Kidney tubule cell (primary cell): ENCODE results near the gene FOCAD.
A peak's percentile ranks its signal among the peaks of the same experiment; 100 is the strongest.
"Not testable (repeated sequence)": the region's sequence is repeated elsewhere in the genome, so short reads cannot be mapped to it uniquely, and the experiment has no call there.

Experiments
- DNase-seq: peaks from one replicate; pipeline ENCODE4 v3.0.0-alpha.2; 2018; ENCODE audit warnings: low spot score

Gene FOCAD, protein sequence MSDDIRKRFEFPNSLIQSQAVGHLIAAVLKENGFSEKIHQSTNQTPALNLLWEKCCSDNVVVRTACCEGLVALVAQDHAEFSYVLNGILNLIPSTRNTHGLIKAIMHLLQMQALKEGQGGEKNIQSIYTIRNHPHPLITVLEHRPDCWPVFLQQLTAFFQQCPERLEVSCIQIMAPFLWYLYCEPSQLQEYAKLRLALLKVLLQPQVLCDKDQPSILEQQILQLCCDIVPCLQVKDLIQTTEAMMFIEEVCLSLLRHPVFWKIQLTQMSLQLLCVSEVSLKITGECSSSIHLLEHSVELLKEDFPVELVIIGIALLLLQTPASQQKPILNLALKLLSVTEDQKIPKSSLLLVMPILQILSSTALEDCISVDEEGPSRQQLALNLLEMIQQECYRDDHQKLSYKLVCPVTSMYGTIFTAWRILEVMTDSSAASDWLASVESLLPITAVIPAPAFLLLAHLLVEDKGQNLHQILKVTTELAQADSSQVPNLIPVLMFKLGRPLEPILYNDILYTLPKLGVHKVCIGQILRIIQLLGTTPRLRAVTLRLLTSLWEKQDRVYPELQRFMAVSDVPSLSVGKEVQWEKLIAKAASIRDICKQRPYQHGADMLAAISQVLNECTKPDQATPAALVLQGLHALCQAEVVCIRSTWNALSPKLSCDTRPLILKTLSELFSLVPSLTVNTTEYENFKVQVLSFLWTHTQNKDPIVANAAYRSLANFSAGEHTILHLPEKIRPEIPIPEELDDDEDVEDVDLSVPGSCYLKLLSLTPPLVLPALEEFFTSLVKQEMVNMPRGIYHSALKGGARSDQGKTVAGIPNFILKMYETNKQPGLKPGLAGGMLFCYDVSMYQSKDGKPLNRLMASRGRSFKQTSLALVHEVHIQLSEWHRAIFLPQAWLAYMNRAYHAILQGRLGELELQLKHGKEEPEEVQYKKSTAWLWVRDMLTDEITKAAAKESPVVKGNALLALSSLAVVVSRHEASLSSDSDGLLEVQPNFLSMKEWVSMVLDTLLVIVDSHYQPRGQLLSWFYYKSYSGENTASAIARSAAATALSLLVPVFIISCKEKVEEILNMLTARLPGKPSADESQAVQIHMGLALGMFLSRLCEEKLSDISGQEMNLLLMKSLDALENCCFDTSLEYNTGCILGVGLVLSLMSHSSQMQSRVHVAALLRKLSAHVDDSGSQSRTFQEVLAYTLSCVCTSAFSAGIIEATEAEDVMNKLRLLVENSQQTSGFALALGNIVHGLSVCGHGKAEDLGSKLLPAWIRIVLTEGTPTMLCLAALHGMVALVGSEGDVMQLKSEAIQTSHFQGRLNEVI (N-terminal part only)

DNA sequence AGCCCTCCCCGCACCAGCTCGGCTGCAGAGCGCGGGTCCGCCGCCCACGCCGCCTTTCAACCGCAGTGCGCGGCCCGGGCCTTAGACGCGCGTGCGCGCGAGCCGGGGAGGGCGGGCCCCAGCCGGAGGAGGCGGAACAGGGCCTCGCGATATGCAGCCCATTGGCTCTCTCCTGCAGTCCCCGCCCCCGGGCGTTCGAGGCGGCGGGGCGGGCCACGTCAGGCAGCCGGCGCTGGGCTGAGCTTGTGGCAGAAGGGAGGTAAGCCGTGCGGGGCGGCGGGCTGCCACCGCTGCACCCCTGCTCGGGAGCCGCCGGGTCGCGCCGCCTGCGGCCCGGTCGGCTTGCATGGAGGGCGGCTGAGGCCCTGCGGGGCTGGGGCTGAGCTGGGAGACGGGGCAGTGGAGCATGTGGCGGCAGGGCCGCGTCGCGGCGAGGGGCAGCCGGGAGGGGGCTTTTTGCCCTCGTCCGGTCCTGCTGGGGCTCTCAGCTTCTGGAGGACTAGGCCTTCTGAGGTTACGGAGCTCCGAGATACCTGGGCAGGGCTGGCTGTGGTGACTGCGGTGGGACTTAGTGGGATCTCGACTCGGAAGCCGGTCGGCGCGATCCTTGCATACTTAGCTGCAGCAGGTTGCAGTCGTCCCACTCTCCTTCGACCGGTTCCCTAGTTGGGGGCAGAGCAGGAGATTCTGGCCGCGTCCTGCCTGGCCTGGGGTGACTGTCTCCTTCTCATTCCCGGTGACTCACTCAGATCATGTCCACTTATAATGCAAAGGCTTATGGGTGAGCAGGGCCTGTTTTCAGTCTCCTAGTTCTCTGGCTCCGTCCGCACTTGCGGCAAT, at the start of gene FOCAD:
Gene FOCAD, plus strand, starts transcription at position 225 of the 840 bp plus-strand sequence. CDS start 31,095 bp downstream, outside the sequence.
- DNase-seq: peak; percentile 96

DNA sequence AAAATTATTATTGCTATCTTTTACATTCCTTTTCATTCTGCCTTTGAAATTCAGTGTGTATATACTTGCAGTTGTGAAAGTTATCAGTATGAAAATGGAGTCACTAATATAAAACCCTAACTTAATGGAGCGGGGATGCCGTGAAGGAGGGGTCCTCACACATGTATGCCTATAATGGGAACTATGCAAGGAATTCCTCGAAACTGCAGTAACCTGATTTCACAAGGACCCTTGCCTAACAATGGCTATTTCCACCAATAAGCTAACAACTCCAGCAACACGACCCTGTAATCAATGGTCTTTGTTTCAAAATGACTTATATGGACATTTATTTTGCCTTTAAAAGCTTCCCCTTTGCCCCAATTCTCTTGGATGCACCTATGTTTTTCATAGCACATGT, 49.2 kb upstream of the FOCAD start:
- no peak for DNase-seq

DNA sequence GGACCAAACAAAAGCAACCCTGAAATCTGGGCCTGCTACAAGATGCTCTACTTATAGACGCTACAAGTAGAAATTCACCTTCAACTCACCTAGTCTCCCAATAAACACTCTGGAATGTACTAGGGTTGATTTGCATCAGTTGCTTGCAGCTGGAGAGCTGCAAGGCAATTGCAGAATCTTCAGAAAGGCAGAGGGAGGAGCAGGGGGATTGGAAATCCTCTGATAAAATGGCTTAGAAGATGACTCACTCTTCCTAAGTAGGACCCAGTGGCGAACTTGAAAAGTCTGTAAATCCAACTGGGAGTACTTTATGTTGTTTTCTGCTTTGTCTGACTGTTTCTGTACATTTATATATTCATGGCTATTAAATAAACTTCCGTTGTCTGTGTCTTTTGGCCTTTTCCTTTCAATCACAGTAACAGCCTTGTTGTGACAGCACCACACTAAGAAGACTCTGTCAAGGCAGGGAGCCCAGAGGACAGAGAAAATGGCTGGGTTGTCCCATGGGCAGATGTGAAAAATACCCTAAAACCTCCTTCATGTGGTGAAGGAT, 47.1 kb upstream of the FOCAD start:
- no peak for DNase-seq

DNA sequence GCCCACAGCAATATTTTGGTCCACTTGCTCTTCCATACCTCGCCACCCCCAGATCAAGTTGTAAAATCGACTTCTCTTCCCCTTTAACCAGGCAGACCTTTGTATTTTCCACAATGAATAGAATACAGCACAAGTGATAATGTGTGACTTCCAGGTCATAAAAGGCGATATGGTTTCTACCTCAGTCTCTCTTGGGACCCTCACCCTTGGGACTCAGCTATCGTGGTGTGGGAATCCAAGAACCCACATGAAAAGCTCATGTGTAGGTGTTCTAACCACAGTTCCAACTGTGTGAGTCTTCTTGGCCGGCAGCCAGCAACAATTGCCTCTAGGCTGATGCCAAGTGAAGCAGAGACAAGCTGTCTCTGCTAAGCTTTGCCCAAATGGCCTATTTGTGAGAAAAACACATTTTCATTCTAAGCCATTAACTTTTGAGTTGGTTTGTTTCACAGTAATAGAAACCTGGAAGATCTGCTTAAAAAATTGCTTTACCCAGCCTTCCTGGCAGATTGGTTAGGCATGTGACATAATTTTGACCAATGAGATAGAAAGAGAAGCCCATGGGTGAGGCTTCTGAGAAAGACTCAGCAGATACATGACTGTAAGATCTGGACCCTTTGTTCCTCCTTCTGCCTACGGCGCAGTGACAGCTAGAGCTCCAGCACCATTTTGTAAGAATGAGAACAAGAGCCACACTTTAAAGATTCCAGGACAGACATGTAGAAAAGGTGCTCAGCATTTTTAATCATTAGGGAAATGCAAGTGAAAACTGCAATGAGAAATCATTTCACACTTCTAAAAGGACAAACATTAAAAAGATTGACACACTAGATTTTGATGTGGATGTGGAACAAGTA, 43.5 kb upstream of the FOCAD start:
- DNase-seq: peak; percentile 81

DNA sequence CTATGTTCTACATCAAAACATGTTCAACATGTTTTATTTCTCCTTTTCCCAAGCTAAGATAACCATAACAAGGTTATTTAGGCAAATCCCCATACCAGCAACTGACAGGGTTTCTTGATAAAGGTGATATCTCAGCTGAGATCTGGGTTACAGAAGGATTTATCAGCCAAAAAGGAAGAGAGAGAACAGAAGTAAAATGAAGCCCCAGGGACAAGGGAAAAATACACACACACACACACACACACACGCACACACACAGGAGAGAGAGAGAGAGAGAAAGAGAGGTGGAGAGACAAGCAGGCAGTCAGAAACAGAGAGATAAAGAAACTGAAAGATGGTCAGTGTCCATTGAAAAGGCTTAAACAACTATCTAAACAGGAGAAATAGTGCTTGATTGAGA, 42.0 kb upstream of the FOCAD start:
- no peak for DNase-seq

DNA sequence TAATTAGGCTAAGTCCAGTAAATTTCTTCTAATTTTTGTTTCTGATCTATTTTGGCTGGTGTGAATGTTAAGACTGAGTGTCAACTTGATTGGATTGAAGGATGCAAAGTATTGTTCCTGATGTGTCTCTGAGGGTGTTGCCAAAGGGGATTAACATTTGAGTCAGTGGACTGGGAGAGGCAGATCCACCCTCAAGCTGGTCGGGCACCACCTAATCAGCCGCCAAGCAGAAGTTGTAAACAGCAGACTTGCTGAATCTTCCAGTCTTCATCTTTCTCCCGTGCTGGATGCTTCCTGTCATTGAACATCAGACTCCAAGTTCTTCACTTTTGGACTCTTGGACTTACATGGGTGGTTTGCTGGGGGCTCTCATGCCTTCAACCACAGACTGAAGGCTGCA, 40.4 kb upstream of the FOCAD start:
- DNase-seq: no peak

DNA sequence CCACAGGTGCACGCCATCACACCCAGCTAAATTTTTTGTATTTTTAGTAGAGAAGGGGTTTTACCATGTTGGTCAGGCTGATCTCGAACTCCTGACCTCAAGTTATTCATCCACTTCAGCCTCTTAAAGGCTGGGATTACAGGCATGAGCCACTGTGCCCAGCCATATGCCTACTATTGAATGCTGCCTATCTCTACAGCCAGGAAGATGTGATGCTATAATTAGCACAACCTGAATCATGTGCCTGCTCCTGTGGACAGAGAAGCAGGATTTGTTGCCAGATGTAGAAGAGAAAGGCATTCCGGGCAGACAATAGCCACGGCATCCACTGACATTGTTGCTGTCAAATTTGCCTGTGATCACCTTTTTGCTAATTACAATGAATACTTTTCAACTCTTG, 37.4 kb upstream of the FOCAD start:
- no peak for DNase-seq

DNA sequence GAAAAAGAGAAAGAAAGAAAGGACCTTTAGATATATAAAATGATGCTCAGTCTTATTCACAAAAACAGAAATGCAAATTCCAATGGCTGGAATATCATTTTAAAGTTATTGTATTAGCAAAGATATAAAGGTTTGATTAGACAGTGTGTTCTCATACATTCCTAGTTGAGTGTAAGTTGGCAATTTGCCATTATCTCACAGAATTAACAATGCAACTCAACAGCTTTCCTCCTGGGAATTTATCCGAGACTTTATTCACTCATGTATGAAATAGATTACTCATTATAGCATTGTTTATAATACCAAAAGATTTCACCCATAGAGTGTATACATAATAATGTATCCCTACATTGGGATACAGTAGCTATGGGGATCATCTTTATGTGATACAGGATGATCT, 34.7 kb upstream of the FOCAD start:
- no peak for DNase-seq

DNA sequence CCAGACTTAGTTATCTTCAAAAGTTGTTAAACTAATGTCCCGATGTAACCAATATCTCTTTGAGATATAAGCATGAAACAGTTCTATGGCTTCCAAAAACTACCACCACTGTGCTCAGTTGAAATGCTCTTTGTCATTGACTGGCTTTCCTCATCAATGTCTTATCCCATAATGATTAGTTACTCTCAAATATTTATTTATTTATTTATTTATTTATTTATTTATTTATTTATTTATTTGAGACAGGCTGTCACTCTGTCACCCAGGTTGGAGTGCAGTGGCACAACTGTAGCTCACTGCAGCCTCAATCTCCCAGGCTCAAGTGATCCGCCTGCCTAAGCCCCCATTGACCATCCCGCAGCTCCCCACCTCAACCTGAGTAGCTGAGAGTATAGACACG, 33.7 kb upstream of the FOCAD start:
- no peak for DNase-seq

DNA sequence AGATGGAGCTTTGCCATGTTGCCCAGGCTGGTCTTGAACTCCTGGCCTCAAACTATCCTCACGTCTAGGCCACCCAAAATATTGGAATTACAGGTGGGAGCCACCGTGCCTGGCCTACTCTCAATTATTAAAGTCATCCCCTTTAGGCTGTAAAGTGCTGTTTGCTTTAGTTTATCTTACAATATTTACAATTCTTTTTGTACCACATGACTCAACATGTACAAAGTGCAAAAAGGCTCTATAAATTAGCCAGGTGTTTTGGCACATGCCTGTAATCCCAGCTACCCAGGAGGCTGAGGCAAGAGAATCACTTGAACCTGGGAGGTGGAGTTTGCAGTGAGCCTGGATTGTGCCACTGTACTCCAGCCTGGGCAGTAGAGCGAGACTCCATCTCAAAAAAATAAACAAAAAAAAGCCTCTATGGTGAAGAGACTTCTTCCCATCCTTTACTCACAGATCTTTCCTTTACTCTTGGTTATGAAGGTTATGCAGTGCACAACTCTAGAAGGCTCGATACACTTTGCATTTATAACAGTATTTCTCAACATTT, 33.2 kb upstream of the FOCAD start:
- DNase-seq: no peak

DNA sequence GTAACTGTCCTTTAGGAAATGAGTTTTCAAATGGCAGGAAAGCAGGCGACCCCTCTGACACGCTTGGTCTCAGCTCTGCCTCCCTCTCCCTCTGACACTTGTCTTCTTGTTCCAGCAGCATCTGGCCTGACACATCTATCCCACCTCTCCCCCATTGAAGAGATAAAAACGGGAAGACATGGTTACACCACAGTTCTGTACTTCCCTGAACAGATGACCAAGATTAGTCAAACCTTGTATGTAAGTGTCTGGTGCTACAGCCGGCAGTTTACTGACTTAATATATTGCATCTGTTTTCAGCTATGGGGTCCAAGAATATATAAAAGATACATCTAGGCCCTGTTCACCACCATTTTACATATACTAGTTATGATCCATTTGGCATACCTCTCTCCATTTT, 32.1 kb upstream of the FOCAD start:
- no peak for DNase-seq

DNA sequence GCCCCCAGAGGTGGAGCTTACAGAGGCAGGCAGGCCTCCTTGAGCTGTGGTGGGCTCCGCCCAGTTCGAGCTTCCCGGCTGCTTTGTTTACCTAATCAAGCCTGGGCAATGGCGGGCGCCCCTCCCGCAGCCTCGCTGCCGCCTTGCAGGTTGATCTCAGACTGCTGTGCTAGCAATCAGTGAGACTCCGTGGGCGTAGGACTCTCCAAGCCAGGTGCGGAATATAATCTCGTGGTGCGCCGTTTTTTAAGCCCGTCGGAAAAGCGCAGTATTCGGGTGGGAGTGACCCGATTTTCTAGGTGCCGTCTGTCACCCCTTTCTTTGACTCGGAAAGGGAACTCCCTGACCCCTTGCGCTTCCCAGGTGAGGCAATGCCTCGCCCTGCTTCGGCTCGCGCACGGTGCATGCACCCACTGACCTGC, 25.8 kb upstream of the FOCAD start:
- not testable (repeated sequence) for DNase-seq

DNA sequence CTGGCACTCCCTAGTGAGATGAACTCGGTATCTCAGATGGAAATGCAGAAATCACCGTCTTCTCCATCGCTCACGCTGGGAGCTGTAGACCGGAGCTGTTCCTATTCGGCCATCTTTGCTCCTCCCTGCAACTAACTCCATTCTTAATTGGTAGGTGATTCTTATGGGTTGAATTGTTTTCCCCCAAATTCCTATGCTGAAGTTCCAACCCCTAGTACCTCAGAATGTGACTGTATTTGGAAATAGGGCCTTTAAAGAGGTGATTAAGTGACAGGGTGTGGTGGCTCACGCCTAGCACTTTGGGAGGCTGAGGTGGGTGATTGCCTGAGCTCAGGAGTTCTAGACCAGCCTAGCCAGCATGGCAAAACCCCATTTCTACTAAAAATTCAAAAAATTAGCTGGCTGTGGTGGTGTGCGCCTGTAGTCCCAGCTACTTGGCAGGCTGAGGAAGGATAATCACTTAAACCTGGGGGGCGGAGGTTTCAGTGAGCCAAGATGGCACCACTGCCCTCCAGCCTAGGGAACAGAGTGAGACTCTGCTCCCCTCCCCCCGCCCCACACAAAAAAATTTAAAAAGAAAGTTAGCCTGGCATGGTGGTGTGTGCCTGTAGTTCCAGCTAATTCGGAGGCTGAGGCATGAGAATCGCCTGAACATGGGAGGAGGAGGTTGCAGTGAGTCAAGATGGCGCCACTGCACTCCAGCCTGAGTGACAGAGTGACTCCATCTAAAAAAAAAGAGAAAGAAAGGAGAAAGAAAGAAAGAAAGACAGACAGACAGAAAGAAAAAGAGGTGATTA, 25.2 kb upstream of the FOCAD start:
- peak; percentile 25 for DNase-seq

DNA sequence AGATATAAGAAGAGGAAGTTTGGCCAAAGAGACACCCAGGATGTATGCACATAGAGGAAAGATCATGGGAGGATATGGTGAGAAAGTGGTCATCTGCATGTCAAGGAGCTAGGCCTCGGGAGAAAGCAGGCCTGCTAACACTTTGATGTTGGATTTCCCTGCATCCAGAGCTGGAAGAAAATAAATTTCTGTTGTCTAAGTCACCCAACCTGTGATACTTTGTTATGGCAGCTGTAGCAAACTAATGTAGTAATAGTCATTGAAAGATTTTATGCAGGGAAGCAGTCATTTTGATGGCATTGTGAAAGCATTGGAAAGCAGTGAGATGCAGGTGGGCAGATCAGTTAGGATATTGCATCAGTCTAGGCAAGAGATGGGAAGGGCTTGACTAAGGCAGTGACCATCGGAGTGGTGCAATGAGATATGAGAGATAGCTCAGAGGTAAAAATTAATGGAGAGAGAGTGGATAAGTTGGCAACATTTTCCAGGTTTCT, 24.5 kb upstream of the FOCAD start:
- no peak for DNase-seq

DNA sequence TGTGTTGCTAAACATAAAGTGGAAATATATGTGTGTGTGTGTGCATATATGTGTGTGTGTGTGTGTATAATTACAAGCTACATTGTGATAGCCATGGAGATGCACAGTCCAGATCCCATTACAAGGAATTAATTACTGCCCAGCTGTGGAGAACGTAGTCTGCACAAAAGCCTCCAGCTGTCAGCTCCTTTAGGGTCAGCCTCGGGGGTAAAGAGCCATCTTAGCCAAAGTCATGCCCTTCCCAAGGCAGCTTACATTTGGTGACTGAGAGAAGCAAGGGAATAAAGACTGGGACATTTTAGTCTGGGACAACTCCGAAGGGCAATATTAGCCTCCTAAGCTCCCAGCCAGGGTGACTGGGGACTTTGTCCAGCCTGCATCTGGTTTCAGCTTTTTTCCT, 21.9 kb upstream of the FOCAD start:
- no peak for DNase-seq

DNA sequence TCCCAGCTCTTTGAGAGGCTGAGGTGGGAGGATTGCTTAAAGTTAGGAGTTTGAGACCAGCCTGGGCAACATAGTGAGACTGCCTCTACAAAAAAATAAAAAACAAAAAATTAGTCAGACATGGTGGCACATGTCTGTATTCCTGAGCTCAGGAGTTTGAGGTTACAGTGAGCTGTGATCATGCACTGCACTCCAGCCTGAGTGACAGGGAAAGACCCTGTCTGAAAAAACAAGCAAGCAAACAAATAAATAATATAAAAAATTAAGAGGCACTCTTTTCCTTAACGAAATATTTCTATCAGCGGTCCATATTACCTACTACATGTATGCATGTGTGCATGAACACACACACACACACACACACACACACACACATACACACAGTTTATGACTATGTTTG, 20.9 kb upstream of the FOCAD start:
- DNase-seq: no peak

DNA sequence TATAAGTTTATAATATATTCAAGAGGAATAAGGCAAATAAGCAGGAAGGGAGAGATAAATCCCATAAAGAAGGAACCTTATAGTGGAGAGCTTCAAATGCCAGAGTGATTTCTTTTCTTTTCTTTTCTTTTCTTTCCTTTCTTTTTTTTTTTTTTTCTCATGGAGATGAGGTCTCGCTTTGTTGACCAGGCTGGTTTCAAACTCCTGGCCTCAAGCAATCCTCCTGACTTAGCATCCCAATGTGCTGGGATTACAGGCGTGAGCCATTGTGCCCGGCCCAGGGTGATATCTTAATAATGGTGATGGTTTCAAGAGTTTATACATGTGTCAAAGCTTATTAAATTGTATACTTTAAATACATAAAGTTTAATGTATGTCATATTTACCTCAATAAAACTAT, 19.6 kb upstream of the FOCAD start:
- DNase-seq: no peak

DNA sequence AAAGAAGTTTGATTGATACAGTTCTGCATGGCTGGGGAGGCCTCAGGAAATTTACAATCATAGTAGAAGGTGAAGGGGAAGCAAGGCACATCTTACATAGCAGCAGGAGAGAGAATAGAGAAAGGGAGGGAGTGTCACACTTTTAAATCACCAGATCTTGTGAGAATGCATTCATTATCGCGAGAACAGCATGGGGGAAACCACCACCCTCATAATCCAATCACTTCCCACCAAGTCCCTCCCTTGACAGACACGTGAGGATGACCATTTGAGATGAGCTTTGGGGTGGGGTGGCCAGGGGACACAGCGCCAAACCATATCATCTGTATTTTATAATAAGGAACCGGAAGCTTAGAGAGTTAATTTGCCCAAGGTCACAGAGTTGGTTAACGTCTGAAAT, 13.7 kb upstream of the FOCAD start:
- no peak for DNase-seq

DNA sequence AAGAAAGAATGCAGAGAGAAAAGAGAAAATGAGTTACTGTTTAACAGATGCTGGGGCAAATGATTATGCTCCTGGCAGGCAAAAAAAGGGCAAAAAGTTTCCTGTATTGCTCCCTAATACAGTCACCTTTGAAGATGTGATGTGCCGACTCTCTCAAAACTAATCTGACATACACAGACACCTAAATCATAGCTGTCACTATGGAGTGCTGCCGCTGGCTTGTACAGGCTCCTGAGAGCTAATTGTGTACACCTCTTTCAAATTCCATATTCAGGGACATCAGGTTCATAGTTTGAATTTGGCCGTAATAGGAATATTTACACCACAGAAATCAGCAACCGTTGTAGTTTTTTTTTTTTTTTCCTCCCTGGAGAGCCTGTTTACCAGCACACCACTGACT, 12.4 kb upstream of the FOCAD start:
- no peak for DNase-seq
